ENCODE measurements around the gene NECAB2. TPM values are rescaled to one million over a fixed set of nuclear protein-coding genes. Genes with fewer than 3 reads are reported as not detected.

Gene NECAB2
- total RNA-seq, 4 donors from 2014 or later, result not detected

DNA sequence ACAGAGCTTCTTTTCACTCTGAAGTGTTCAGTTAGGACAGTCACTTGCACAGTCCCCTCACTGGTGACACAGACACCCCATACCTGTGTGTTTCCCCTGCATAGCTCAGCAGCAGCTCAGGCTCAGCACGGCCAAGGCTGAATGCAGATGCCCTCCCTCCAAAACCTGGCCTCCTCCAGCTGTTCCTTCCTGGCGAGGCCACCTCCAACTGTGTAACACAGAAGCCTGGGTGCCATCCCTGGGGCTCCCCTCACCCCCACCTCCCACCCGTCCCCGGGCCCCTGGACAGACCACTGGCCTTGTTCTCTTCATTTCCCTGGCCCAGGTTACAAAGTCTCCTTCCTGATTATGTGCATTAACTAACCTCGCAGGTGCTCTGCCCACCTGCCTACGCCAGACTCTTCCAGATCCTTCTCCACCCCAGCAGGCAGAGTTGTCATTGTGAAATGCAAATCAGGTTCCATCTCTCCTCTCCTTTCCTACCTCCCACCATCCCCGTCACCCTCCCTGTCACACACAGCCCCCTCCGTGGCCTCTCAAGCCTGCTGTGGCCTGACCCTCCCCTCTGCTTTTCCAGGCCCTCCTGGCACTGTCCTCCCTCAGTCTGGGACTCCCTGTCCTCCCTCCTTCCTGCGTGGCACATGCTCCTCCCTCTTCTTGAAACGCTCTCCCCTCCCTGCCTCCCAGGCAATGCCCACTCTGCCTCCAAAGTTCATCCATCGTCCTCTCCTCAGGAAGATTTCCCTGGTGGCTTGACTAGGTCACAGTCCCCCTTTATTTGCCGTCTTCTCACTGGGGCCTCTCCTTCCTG, 42.7 kb upstream of the NECAB2 start:
- no peak for TF ChIP-seq POLR2AphosphoS5 (IDR thresholded peaks at IDR 0.05)
- TF ChIP-seq POLR2A (IDR thresholded peaks at IDR 0.05; ENCODE audit: low read depth), result no peak
- no peak for TF ChIP-seq CTCF (IDR thresholded peaks at IDR 0.05)
- Histone ChIP-seq H3K9me3 (no peaks in the 10 kb centered on the region), H3K36me3 (peaks cover 2 to 65% (median 37%) of the 10 kb centered on the region in 4 donors), H3K27me3 (no peaks in the 10 kb centered on the region), H3K27ac (replicated peaks in 1 of 4) (no peak overlapping the region), H3K4me3 (no peak overlapping the region), H3K4me1 (peaks cover 9 to 14% (median 13%) of the 10 kb centered on the region in 4 donors)
- intact Hi-C loops (cut with DNase I), result loop anchor here (10.0 kb wide), 1 partner anchor 140 kb away; no protein-coding TSS in a partner anchor
- no peak for DNase-seq (ENCODE audit: extremely low spot score)
- WGBS, result 84% methylated on average over 12 of the region's 12 CpGs

DNA sequence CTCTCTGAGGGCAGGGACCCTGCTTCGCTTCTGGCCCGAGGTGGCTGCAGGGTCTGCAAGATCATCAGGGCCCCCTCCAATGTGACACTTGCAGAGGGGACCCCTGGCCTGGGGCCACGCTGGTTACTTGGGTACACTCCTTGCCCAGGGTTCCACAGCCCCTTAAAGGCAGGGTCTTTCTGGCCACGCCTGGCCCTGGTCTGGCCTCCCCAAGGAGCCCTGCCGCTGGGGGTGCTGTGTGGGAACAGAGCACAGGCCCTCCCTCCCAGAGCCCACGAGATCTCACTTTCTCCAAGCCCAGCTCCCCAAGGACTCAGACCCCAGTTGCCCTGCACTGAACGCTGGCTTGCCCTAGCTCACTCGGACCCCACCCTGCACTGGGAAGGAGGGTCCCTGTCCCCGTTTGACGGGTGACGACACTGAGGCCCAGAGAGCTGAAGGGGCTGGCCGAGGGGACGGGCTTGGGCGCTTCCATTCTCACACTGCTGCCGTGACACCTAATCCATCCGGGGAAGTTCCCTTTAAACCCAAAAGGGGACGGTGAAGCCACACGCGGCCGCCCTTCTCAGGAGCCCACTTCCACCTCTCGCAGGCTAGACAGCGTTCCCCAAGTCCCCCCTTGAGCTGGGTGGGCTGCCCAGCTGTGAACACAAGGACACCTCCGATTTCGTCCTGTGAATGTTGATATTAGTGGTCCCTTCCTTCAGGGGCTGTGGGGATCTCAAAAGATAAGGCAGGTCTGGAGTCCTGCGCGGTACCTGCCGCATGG, 41.9 kb upstream of the NECAB2 start:
- Histone ChIP-seq H3K27ac (replicated peaks in 1 of 4) (no peak overlapping the region), H3K27me3 (no peaks in the 10 kb centered on the region), H3K4me1 (peaks cover 9 to 14% (median 13%) of the 10 kb centered on the region in 4 donors), H3K36me3 (peaks cover 2 to 65% (median 34%) of the 10 kb centered on the region in 4 donors), H3K9me3 (no peaks in the 10 kb centered on the region), H3K4me3 (no peak overlapping the region)
- TF ChIP-seq CTCF (IDR thresholded peaks at IDR 0.05) (no peak), EP300 (IDR thresholded peaks at IDR 0.05) (no peak), POLR2AphosphoS5 (IDR thresholded peaks at IDR 0.05) (no peak), POLR2A (IDR thresholded peaks at IDR 0.05; ENCODE audit: low read depth) (no peak)
- 72% methylated on average over 9 of the region's 27 CpGs for WGBS
- intact Hi-C loops (cut with DNase I), result loop anchor here (10.0 kb wide), 1 partner anchor 139 kb away; no protein-coding TSS in a partner anchor
- no peak for DNase-seq (ENCODE audit: extremely low spot score)

DNA sequence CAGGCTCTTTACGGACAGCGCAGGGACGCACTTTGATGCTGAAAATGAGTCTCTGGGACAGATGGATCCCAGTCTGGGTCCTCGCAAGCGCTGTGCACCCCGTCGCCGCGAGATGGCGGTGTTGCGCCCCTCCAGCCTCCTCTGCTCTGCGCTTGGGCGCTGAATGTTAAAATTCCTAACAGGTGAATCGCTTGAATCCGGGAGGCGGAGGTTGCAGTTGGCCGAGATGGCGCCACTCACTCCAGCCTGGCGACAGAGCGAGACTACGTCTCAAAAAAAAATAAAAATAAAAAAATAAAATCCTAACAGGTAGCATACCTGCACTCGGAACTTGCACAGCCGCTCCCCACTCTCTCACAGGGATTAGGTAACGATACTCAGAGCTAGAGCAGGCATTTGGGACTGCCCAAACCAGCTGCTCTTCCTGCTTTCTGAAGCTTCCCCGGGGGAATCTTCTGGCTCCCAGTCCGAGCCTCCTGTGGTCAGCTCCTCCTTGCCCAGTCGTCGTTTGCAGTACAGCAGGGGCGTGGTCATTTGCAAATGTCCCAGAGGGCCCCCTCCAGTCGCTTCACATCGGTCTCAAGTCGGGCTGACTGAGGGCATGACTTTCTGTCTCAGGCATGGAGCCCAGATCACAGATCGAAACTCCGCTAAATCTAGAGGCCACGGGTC, 41.2 kb upstream of the NECAB2 start:
- WGBS, result 24% methylated on average over 35 of the region's 35 CpGs
- DNase-seq (ENCODE audit: extremely low spot score), result no peak
- TF ChIP-seq CTCF (IDR thresholded peaks at IDR 0.05) (peak; percentile 87 to 99 (median 89)), POLR2AphosphoS5 (IDR thresholded peaks at IDR 0.05) (peak; percentile 30 to 49), POLR2A (IDR thresholded peaks at IDR 0.05; ENCODE audit: low read depth) (no peak), EP300 (IDR thresholded peaks at IDR 0.05) (no peak)
- intact Hi-C loops (cut with DNase I), result loop anchor here (10.0 kb wide), 1 partner anchor 138 kb away; no protein-coding TSS in a partner anchor
- H3K36me3 ChIP-seq, result peaks cover 2 to 60% (median 28%) of the 10 kb centered on the region in 4 donors
- peak overlapping the region in 1 of 4 donors; percentile 15 for H3K27ac ChIP-seq (replicated peaks in 1 of 4)
- peaks cover 9 to 14% (median 13%) of the 10 kb centered on the region in 4 donors for H3K4me1 ChIP-seq
- H3K27me3 ChIP-seq, result no peaks in the 10 kb centered on the region
- no peaks in the 10 kb centered on the region for H3K9me3 ChIP-seq
- no peak overlapping the region for H3K4me3 ChIP-seq

- intact Hi-C loops (cut with DNase I), result loop anchor here (10.0 kb wide), 1 partner anchor 136 kb away; no protein-coding TSS in a partner anchor
- Histone ChIP-seq H3K4me1 (peaks cover 9 to 14% (median 13%) of the 10 kb centered on the region in 4 donors), H3K9me3 (no peaks in the 10 kb centered on the region), H3K36me3 (peaks cover 2 to 48% (median 21%) of the 10 kb centered on the region in 4 donors), H3K27ac (replicated peaks in 1 of 4) (no peak overlapping the region), H3K27me3 (no peaks in the 10 kb centered on the region), H3K4me3 (no peak overlapping the region)
- no peak for DNase-seq (ENCODE audit: extremely low spot score)
- TF ChIP-seq POLR2A (IDR thresholded peaks at IDR 0.05; ENCODE audit: low read depth), result no peak
- TF ChIP-seq CTCF (IDR thresholded peaks at IDR 0.05), result no peak
- TF ChIP-seq POLR2AphosphoS5 (IDR thresholded peaks at IDR 0.05), result no peak
- no peak for TF ChIP-seq EP300 (IDR thresholded peaks at IDR 0.05)
- 82% methylated on average over 16 of the region's 16 CpGs for WGBS
Measured at GRCh38 chr16:83928341-83929055, 39.5 kb upstream of the NECAB2 start.
